GM21390 (cell line): Measurements from ENCODE around the gene MORN3.

Source experiments
- ATAC-seq: cut with Tn5 transposase; IDR thresholded peaks from one replicate; pipeline ENCODE4 v1.9.1; 2021; ENCODE audit not compliant: unreplicated experiment

Gene MORN3

GRCh38 chr12:121610239-121611149, 59.0 kb downstream of the MORN3 start:
- ATAC-seq, result no peak

GRCh38 chr12:121608301-121608700, 61.2 kb downstream of the MORN3 start:
- no peak for ATAC-seq

GRCh38 chr12:121603581-121603980, 65.9 kb downstream of the MORN3 start:
- no peak for ATAC-seq

- no peak for ATAC-seq
Observed at GRCh38 chr12:121602766-121603165, 66.7 kb downstream of the MORN3 start.

- ATAC-seq, result no peak
Observed at GRCh38 chr12:121600702-121601336, 68.6 kb downstream of the MORN3 start.
